Peyer's patch (tissue), 4 donors: Measurements from ENCODE around the gene IFITM2.

ENCODE experiments used
- CTCF ChIP-seq, 6 experiments: fragments of 450-650 bp in 4 of 6; fragments of 200-600 bp in 2 of 6; sonication (generic) in 1 of 6; IDR thresholded peaks; one replicate each; pipeline ENCODE4 v1.5.1; 2017 to 2019; ENCODE audit warnings: antibody characterized with exemption in 6 of 6, mild to moderate bottlenecking in 3 of 6, moderate library complexity in 1 of 6
- POLR2A ChIP-seq, 2 donors: fragments of 450-650 bp; IDR thresholded peaks; one replicate each; pipeline ENCODE4 v1.5.1; 2017; ENCODE audit warnings: antibody characterized with exemption in 2 of 2, mild to moderate bottlenecking in 2 of 2, moderate library complexity in 2 of 2

GRCh38 chr11:288478-289397 is 18.9 kb upstream of the IFITM2 start, which contains the start of gene PGGHG:
- TF ChIP-seq CTCF (IDR thresholded peaks at IDR 0.05): no peak
- peak; percentile 38 to 48 for TF ChIP-seq POLR2A (IDR thresholded peaks at IDR 0.05)
